HG03060 (cell line): ENCODE results near the gene TTC22.

Source experiments
- ATAC-seq: cut with Tn5 transposase; IDR thresholded peaks from one replicate; pipeline ENCODE4 v1.9.1; 2021; ENCODE audit warnings: low read depth, moderate number of reproducible peaks; ENCODE audit not compliant: unreplicated experiment

Gene TTC22

GRCh38 chr1:54810153-54810942, 9.2 kb upstream of the TTC22 start:
- no peak for ATAC-seq

- no peak for ATAC-seq
These were observed 8.5 kb upstream of the TTC22 start for GRCh38 chr1:54809496-54810074.

- no peak for ATAC-seq
These were observed 7.5 kb upstream of the TTC22 start for GRCh38 chr1:54808443-54809207.

- ATAC-seq: no peak
These were observed 6.6 kb upstream of the TTC22 start for GRCh38 chr1:54807756-54808155.

- ATAC-seq: no peak
These were observed 5.9 kb upstream of the TTC22 start for GRCh38 chr1:54806931-54807611.

GRCh38 chr1:54805981-54806381, 4.9 kb upstream of the TTC22 start:
- no peak for ATAC-seq

GRCh38 chr1:54805466-54805865, 4.3 kb upstream of the TTC22 start:
- no peak for ATAC-seq

- no peak for ATAC-seq
These were observed 3.5 kb upstream of the TTC22 start for GRCh38 chr1:54804471-54805132.

GRCh38 chr1:54803761-54804470, 2.8 kb upstream of the TTC22 start:
- ATAC-seq: no peak

GRCh38 chr1:54800041-54800898, 853 bp downstream of the TTC22 start:
- ATAC-seq: no peak

- no peak for ATAC-seq
These were observed 2.1 kb downstream of the TTC22 start for GRCh38 chr1:54798769-54799641.

GRCh38 chr1:54798206-54798605, 2.9 kb downstream of the TTC22 start:
- ATAC-seq: no peak

GRCh38 chr1:54796902-54797301, 4.2 kb downstream of the TTC22 start:
- no peak for ATAC-seq

- no peak for ATAC-seq
These were observed 5.2 kb downstream of the TTC22 start for GRCh38 chr1:54795841-54796468.

GRCh38 chr1:54795356-54795665, 5.8 kb downstream of the TTC22 start:
- ATAC-seq: no peak

- no peak for ATAC-seq
These were observed 6.4 kb downstream of the TTC22 start for GRCh38 chr1:54794451-54795355.
